GM12801 (cell line): ENCODE measurements around the gene SGPL1.

ENCODE experiments used
- CTCF ChIP-seq: IDR thresholded peaks from one replicate; pipeline ENCODE4 v1.5.1; 2011; ENCODE audit warnings: control low read depth; ENCODE audit not compliant: insufficient read length; ENCODE audit errors: extremely low read depth

Gene SGPL1

GRCh38 chr10:70820976-70821750 is 5.4 kb downstream of the SGPL1 start:
- no peak for TF ChIP-seq CTCF

GRCh38 chr10:70822076-70822820 is 6.5 kb downstream of the SGPL1 start:
- TF ChIP-seq CTCF, result no peak

- TF ChIP-seq CTCF, result no peak
Observed at GRCh38 chr10:70827086-70827757, 11.5 kb downstream of the SGPL1 start.

GRCh38 chr10:70828923-70829322 is 13.2 kb downstream of the SGPL1 start:
- no peak for TF ChIP-seq CTCF

GRCh38 chr10:70829543-70829942 is 13.8 kb downstream of the SGPL1 start:
- no peak for TF ChIP-seq CTCF

- TF ChIP-seq CTCF, result no peak
Observed at GRCh38 chr10:70830164-70830563, 14.4 kb downstream of the SGPL1 start.

- no peak for TF ChIP-seq CTCF
Observed at GRCh38 chr10:70832221-70832620, 16.5 kb downstream of the SGPL1 start.
